ENCODE results near the gene KIRREL3. TPM values are rescaled to one million over a fixed set of nuclear protein-coding genes. Genes with fewer than 3 reads are reported as not detected.

KIRREL3 gene
- total and polyA plus RNA-seq, 2 of the 4 experiments (the other 2 are of a cell fraction) = 10.9 to 15.9 TPM

DNA sequence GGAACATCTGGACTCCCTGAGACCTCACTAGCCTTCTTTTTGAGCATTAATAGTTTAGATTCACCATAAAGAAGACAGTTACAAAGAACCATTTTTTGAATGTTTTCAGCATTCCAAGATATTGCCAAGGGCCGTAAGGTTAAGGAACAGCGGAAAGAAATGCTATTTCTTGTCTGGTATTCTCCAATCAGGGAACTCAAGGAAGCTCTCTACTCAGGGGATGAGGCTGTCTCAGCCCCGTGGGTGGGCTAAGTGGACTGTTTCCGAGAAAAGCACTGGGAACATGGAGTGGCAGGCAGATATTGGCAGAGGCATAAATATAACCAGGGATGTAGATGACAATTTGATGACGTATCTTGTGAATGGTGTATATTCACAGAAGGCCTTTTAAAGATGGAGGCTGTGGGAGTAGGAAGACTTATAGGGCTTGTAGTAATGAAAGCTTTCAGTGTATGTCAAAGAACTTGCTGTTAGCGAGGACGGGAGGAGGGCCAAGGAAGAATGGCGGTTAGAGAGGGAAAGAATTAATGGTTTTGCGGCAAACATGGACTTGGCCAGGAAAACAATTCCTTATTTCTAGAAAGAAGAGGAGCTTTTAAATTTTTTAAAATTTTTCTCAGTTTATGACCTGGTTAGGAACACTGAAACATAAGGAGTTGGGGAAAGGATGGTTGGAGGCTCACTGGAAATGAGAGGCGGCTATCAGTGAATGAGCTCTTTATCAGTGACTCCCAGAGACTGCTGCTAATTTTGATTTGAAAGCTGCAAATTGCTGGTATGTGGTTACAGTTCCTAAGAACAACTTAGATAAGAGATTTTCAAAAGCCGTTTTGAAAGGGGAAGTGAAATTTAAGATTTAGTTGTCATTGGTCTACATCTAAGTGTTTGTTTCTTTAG, 580.5 kb downstream of the KIRREL3 start:
- Histone ChIP-seq H3K9ac (ENCODE audit: low read depth, low read length) (no peak overlapping the region; the same call in 1 of the 2 replicates), H3K36me3 (ENCODE audit: control insufficient read depth, insufficient read depth, low read length) (peaks cover 1% of the 10 kb centered on the region; the same call in 1 of the 2 replicates), H3K27me3 (ENCODE audit: control insufficient read depth, insufficient read depth, low read length) (no peaks in the 10 kb centered on the region), H3K9me1 (ENCODE audit: insufficient read depth, low read length) (peaks cover 17% of the 10 kb centered on the region), H3K4me1 (ENCODE audit: control insufficient read depth, insufficient read depth, low read length) (peaks cover 25% of the 10 kb centered on the region), H2BK20ac (ENCODE audit: low read depth, low read length) (peak overlapping the region; percentile 73), H4K5ac (ENCODE audit: low read depth, low read length) (peak overlapping the region; percentile 96), H2BK15ac (ENCODE audit: low read depth, low read length) (peak overlapping the region; percentile 17; the same call in 1 of the 3 replicates), H2AK5ac (ENCODE audit: low read depth, low read length) (no peak overlapping the region), H3K79me1 (ENCODE audit: low read depth in 1 of 2, low read length in 2 of 2) (peaks cover 0 to 5% of the 10 kb centered on the region in 2 experiments; a peak in 1 of 4 replicates), H4K91ac (ENCODE audit: insufficient read depth, low read depth, low read length) (peak overlapping the region; percentile 59; the same call in 1 of the 2 replicates), H3K4me2 (ENCODE audit: low read depth, low read length) (peak overlapping the region; percentile 47), H2AFZ (replicated peaks; ENCODE audit: low read length, poor library complexity) (peak overlapping the region; percentile 15), H3K9me3 (ENCODE audit: control insufficient read depth, insufficient read depth, low read length) (no peaks in the 10 kb centered on the region), H3K27ac (ENCODE audit: insufficient read depth, low read length) (peak overlapping the region; percentile 84; the same call in 1 of the 2 replicates), H2BK5ac (ENCODE audit: low read depth, low read length, poor library complexity, severe bottlenecking) (peak overlapping the region; percentile 61), H3K14ac (replicated peaks; ENCODE audit: low read depth, low read length) (peak overlapping the region; percentile 29; the same call in 1 of the 2 replicates), H3K4me3 (ENCODE audit: insufficient read depth, low read depth, low read length) (no peak overlapping the region), H2AK9ac (replicated peaks; ENCODE audit: low read depth, low read length, poor library complexity) (no peak overlapping the region), H3K18ac (ENCODE audit: low read depth, low read length) (peak overlapping the region; percentile 92), H3K23ac (ENCODE audit: low read depth, low read length) (peak overlapping the region; percentile 73; the same call in 1 of the 2 replicates), H4K8ac (ENCODE audit: low read depth in 2 of 2, low read length in 2 of 2) (peak overlapping the region; percentile 49 to 83; a peak in 3 of 4 replicates), H3K4ac (ENCODE audit: low read depth, low read length) (peak overlapping the region; percentile 44; the same call in 1 of the 2 replicates), H2BK120ac (ENCODE audit: low read depth, low read length) (peak overlapping the region; percentile 56), H3K56ac (ENCODE audit: extremely low read depth, insufficient read depth, low read length) (peak overlapping the region; percentile 36; the same call in 1 of the 2 replicates), H4K20me1 (ENCODE audit: insufficient read depth, low read length) (no peaks in the 10 kb centered on the region)
- intact Hi-C loops (cut with micrococcal nuclease) (loop anchor here (2.0 kb wide), 1 partner anchor 101 kb away; no protein-coding TSS in a partner anchor), dilution Hi-C loops (cut with HindIII; ENCODE audit: low sequenced_read_pairs, unreplicated experiment) (no loop called here), in situ Hi-C loops (cut with MboI; ENCODE audit: low sequenced_read_pairs) (loop anchor here (10.0 kb wide), 1 partner anchor 105 kb away; no protein-coding TSS in a partner anchor)
- 30% methylated on average over 5 of the region's 11 CpGs; no CpG with 5 or more reads in 1 of the 2 experiments for WGBS, 2 experiments (ENCODE audit: extremely low coverage in 2 of 2, insufficient read length in 1 of 2)
- CTCF ChIA-PET = interaction anchor here (1.0 kb wide), 1 partner anchor 9 kb away, joined by 3 read pairs; no protein-coding TSS in a partner anchor
- TF ChIP-seq CHD1 (IDR thresholded peaks at IDR 0.05; ENCODE audit: low read depth, low read length) (no peak), POLR2A (IDR thresholded peaks at IDR 0.05; ENCODE audit: low read depth, low read length) (no peak), RAD21 (IDR thresholded peaks at IDR 0.05; ENCODE audit: low read length) (no peak), BHLHE40 (IDR thresholded peaks at IDR 0.05; ENCODE audit: low read depth, low read length) (no peak), MAZ (IDR thresholded peaks at IDR 0.05; ENCODE audit: borderline replicate concordance, low read depth, low read length) (no peak), RFX5 (IDR thresholded peaks at IDR 0.05; ENCODE audit: low read depth, low read length) (no peak), CEBPB (IDR thresholded peaks at IDR 0.05; ENCODE audit: low read depth, low read length) (no peak), MXI1 (IDR thresholded peaks at IDR 0.05; ENCODE audit: borderline replicate concordance, low read depth, low read length) (no peak), NFE2L2 (IDR thresholded peaks at IDR 0.05; ENCODE audit: low read depth, low read length) (no peak), RCOR1 (IDR thresholded peaks at IDR 0.05; ENCODE audit: insufficient replicate concordance, low read length) (no peak), MAFK (IDR thresholded peaks at IDR 0.05; ENCODE audit: low read depth, low read length) (no peak), FOS (IDR thresholded peaks at IDR 0.05; ENCODE audit: low read depth, low read length) (no peak)
- TF ChIP-seq, protein P1, sequence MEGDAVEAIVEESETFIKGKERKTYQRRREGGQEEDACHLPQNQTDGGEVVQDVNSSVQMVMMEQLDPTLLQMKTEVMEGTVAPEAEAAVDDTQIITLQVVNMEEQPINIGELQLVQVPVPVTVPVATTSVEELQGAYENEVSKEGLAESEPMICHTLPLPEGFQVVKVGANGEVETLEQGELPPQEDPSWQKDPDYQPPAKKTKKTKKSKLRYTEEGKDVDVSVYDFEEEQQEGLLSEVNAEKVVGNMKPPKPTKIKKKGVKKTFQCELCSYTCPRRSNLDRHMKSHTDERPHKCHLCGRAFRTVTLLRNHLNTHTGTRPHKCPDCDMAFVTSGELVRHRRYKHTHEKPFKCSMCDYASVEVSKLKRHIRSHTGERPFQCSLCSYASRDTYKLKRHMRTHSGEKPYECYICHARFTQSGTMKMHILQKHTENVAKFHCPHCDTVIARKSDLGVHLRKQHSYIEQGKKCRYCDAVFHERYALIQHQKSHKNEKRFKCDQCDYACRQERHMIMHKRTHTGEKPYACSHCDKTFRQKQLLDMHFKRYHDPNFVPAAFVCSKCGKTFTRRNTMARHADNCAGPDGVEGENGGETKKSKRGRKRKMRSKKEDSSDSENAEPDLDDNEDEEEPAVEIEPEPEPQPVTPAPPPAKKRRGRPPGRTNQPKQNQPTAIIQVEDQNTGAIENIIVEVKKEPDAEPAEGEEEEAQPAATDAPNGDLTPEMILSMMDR (conservative IDR thresholded peaks at IDR 0.05; ENCODE audit: low read depth, low read length) = no peak
- TF ChIP-seq, protein P2, sequence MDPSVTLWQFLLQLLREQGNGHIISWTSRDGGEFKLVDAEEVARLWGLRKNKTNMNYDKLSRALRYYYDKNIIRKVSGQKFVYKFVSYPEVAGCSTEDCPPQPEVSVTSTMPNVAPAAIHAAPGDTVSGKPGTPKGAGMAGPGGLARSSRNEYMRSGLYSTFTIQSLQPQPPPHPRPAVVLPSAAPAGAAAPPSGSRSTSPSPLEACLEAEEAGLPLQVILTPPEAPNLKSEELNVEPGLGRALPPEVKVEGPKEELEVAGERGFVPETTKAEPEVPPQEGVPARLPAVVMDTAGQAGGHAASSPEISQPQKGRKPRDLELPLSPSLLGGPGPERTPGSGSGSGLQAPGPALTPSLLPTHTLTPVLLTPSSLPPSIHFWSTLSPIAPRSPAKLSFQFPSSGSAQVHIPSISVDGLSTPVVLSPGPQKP (IDR thresholded peaks at IDR 0.05; ENCODE audit: borderline replicate concordance, low read depth, low read length) = no peak
- peak; percentile 71 for ATAC-seq (ENCODE audit: low read depth)
- BruUV-seq (replicated peaks) = no TSS peak
- peak; percentile 84 for DNase-seq
- POLR2A ChIA-PET (ENCODE audit: unreplicated experiment) = interaction anchor here (0.7 kb wide), 1 partner anchor 127 kb away, joined by 13 read pairs; no protein-coding TSS in a partner anchor

All from IMR-90 (cell line).